IMR-90 (cell line): ENCODE measurements around the gene TNFAIP6. TPM values are rescaled to one million over a fixed set of nuclear protein-coding genes. Genes with fewer than 3 reads are reported as not detected.
"Not testable (repeated sequence)": the region's sequence is repeated elsewhere in the genome, so short reads cannot be mapped to it uniquely, and the experiment has no call there.

Experiments
- ATAC-seq: fragments of 200-7000 bp; cut with Tn5 transposase; 2 replicates; pipeline ENCODE4 v1.9.1; 2020; ENCODE audit warnings: low read depth, mild to moderate bottlenecking, moderate library complexity
- BruUV-seq: library from RNA; stranded (reverse); fragments of 400-500 nt; replicated peaks from 2 replicates; lab custom pipeline; 2021; lab: Mats Ljungman, UMichigan
- CTCF ChIA-PET: fragments of 300-600 bp; formaldehyde crosslinking; extraction: SDS; loops from one replicate; lab custom pipeline; 2021; ENCODE audit warnings: antibody characterized with exemption; lab: Yijun Ruan, JAX
- POLR2A ChIA-PET: fragments of 300-600 bp; sonication (Branson Sonifier 250); formaldehyde crosslinking; loops from one replicate; lab custom pipeline; 2022; ENCODE audit warnings: antibody characterized with exemption; ENCODE audit not compliant: unreplicated experiment; lab: Charles Lee
- DNase-seq: peaks from one replicate; pipeline ENCODE4 v3.0.0; 2013
- H2AFZ ChIP-seq: replicated peaks from 2 replicates; pipeline ENCODE3; 2013; ENCODE audit warnings: low read length, mild to moderate bottlenecking; ENCODE audit not compliant: poor library complexity
- H2AK5ac ChIP-seq: 2 replicates; pipeline ENCODE4 v1.6.1; 2013; ENCODE audit warnings: low read depth, low read length, inconsistent platforms
- H2AK9ac ChIP-seq: replicated peaks from 2 replicates; pipeline ENCODE3; 2013; ENCODE audit warnings: mild to moderate bottlenecking, low read depth, low read length, moderate library complexity; ENCODE audit not compliant: poor library complexity
- H2BK120ac ChIP-seq: 2 replicates; pipeline ENCODE4 v1.6.1; 2013; ENCODE audit warnings: low read depth, low read length, inconsistent platforms
- H2BK15ac ChIP-seq: 3 replicates; pipeline ENCODE4 v1.6.1; 2013; ENCODE audit warnings: low read depth, low read length, inconsistent platforms
- H2BK20ac ChIP-seq: 2 replicates; pipeline ENCODE4 v1.6.1; 2013; ENCODE audit warnings: low read depth, mild to moderate bottlenecking, inconsistent platforms, low read length, moderate library complexity
- H2BK5ac ChIP-seq: 2 replicates; pipeline ENCODE4 v1.6.1; 2013; ENCODE audit warnings: mild to moderate bottlenecking, low read depth, low read length, inconsistent platforms; ENCODE audit not compliant: poor library complexity, severe bottlenecking
- H3K14ac ChIP-seq: replicated peaks from 2 replicates; pipeline ENCODE4 v1.6.1; 2013; ENCODE audit warnings: low read depth, low read length, inconsistent platforms
- H3K18ac ChIP-seq: 2 replicates; pipeline ENCODE4 v1.6.1; 2013; ENCODE audit warnings: low read depth, low read length, control low read depth
- H3K23ac ChIP-seq: 2 replicates; pipeline ENCODE4 v1.6.1; 2013; ENCODE audit warnings: low read depth, low read length, inconsistent platforms
- H3K27ac ChIP-seq: 2 replicates; pipeline ENCODE4 v1.5.1; 2013; ENCODE audit warnings: mild to moderate bottlenecking, control low read depth, low read length; ENCODE audit not compliant: insufficient read depth
- H3K27me3 ChIP-seq: 2 replicates; pipeline ENCODE4 v1.6.1; 2013; ENCODE audit warnings: low read length; ENCODE audit not compliant: control insufficient read depth, insufficient read depth
- H3K36me3 ChIP-seq: 2 replicates; pipeline ENCODE4 v1.6.1; 2013; ENCODE audit warnings: low read length, mixed read lengths; ENCODE audit not compliant: control insufficient read depth, insufficient read depth
- H3K4ac ChIP-seq: 2 replicates; pipeline ENCODE4 v1.6.1; 2013; ENCODE audit warnings: low read depth, low read length, inconsistent platforms
- H3K4me1 ChIP-seq: 2 replicates; pipeline ENCODE4 v1.6.1; 2013; ENCODE audit warnings: low read length, mixed read lengths; ENCODE audit not compliant: control insufficient read depth, insufficient read depth
- H3K4me2 ChIP-seq: 2 replicates; pipeline ENCODE4 v1.6.1; 2013; ENCODE audit warnings: low read depth, mild to moderate bottlenecking, control low read depth, low read length, moderate library complexity
- H3K4me3 ChIP-seq: 2 replicates; pipeline ENCODE4 v1.5.1; 2013; ENCODE audit warnings: low read depth, mild to moderate bottlenecking, control low read depth, low read length, moderate library complexity; ENCODE audit not compliant: insufficient read depth
- H3K56ac ChIP-seq: 2 replicates; pipeline ENCODE4 v1.6.1; 2013; ENCODE audit warnings: low read length, inconsistent platforms; ENCODE audit not compliant: insufficient read depth; ENCODE audit errors: extremely low read depth
- H3K79me1 ChIP-seq, 2 experiments: 2 replicates each; pipeline ENCODE4 v1.6.1; 2013; ENCODE audit warnings: low read length in 2 of 2, inconsistent platforms in 1 of 2, low read depth in 1 of 2
- H3K9ac ChIP-seq: 2 replicates; pipeline ENCODE4 v1.6.1; 2013; ENCODE audit warnings: low read depth, low read length, control low read depth
- H3K9me1 ChIP-seq: 2 replicates; pipeline ENCODE4 v1.6.1; 2013; ENCODE audit warnings: low read length, inconsistent platforms; ENCODE audit not compliant: insufficient read depth
- H3K9me3 ChIP-seq: 2 replicates; pipeline ENCODE4 v1.6.1; 2013; ENCODE audit warnings: low read length; ENCODE audit not compliant: control insufficient read depth, insufficient read depth
- H4K20me1 ChIP-seq: 2 replicates; pipeline ENCODE4 v1.6.1; 2013; ENCODE audit warnings: low read length, inconsistent platforms; ENCODE audit not compliant: insufficient read depth
- H4K5ac ChIP-seq: 2 replicates; pipeline ENCODE4 v1.6.1; 2013; ENCODE audit warnings: mild to moderate bottlenecking, low read depth, low read length, control low read depth
- H4K8ac ChIP-seq, 2 experiments: 2 replicates each; pipeline ENCODE4 v1.6.1; 2013; ENCODE audit warnings: low read depth in 2 of 2, low read length in 2 of 2, control low read depth in 1 of 2, inconsistent platforms in 1 of 2
- H4K91ac ChIP-seq: 2 replicates; pipeline ENCODE4 v1.6.1; 2013; ENCODE audit warnings: low read depth, low read length, inconsistent platforms; ENCODE audit not compliant: insufficient read depth
- WGBS, 2 experiments: methylation state at CpG; one replicate each; pipeline versions ENCODE4 v1.1.5 to v1.1.7; 2013; ENCODE audit warnings: missing lambda C conversion rate in 2 of 2; ENCODE audit not compliant: insufficient read length in 1 of 2; ENCODE audit errors: extremely low coverage in 2 of 2; 5-methylcytosine and 5-hydroxymethylcytosine counted together
- dilution Hi-C: fragments of 300-500 bp; cut with HindIII; formaldehyde crosslinking; loops from one replicate; pipeline ENCODE4 v1.14.3; 2018; ENCODE audit warnings: low sequenced_read_pairs; ENCODE audit not compliant: unreplicated experiment
- in situ Hi-C: fragments of 300-500 bp; cut with MboI; formaldehyde crosslinking; loops from 3 replicates; pipeline ENCODE4 v1.14.3; 2019; ENCODE audit warnings: low sequenced_read_pairs, inconsistent platforms, mixed read lengths
- intact Hi-C: fragments of 100-400 bp; cut with micrococcal nuclease; formaldehyde crosslinking; loops from 2 replicates; pipeline ENCODE4 v1.10.0; 2022
- polyA plus RNA-seq, 3 experiments: library from polyadenylated mRNA; depleted of rRNA; stranded (reverse); fragments of >200 nt; gene quantifications; 2 replicates each; pipeline ENCODE4 v1.2.3, GENCODE V29; 2012; ENCODE audit warnings: low replicate concordance in 1 of 3
- total RNA-seq: library from RNA; depleted of rRNA; stranded (reverse); fragments of >200 nt; gene quantifications from 2 replicates; pipeline ENCODE4 v1.2.3, GENCODE V29; 2012

TNFAIP6 gene
- total and polyA plus RNA-seq, 2 of the 4 experiments (the other 2 are of a cell fraction): 1.8 to 2.9 TPM

- intact Hi-C loops, ATAC-seq, H3K27me3 ChIP-seq, H2AFZ ChIP-seq, H2AK9ac ChIP-seq, H3K79me1 ChIP-seq, H4K8ac ChIP-seq, H4K91ac ChIP-seq, CTCF ChIA-PET, H3K36me3 ChIP-seq, in situ Hi-C loops, H2BK120ac ChIP-seq, BruUV-seq, H3K9ac ChIP-seq, H4K20me1 ChIP-seq, H3K27ac ChIP-seq, dilution Hi-C loops, H3K4me1 ChIP-seq, H3K9me1 ChIP-seq, H2BK20ac ChIP-seq, H3K4me2 ChIP-seq, H3K18ac ChIP-seq, H2AK5ac ChIP-seq, H3K56ac ChIP-seq, H3K4me3 ChIP-seq, H4K5ac ChIP-seq, H3K23ac ChIP-seq, POLR2A ChIA-PET, H3K14ac ChIP-seq, H2BK15ac ChIP-seq, H2BK5ac ChIP-seq, H3K4ac ChIP-seq, H3K9me3 ChIP-seq: not testable (repeated sequence)
- DNase-seq: peak; percentile 13
- 42% methylated on average over 6 of the region's 6 CpGs; no CpG with 5 or more reads in 1 of the 2 experiments for WGBS, 2 experiments
Observed at GRCh38 chr2:151312440-151312839, 45.0 kb upstream of the TNFAIP6 start.
